T-cell (primary cell): ENCODE results near the gene PDE4B. TPM values are rescaled to one million over a fixed set of nuclear protein-coding genes. Genes with fewer than 3 reads are reported as not detected.

Experiments used
- ATAC-seq, 4 experiments: fragments of 200-7000 bp in 3 of 4; fragments of 150-1000 bp in 1 of 4; cut with Tn5 transposase; replicated peaks in 1 of 4; 1 replicate in 3 of 4; 2 replicates in 1 of 4; pipeline ENCODE4 v1.10.0; 2021; ENCODE audit warnings: moderate library complexity in 3 of 4, mild to moderate bottlenecking in 2 of 4, moderate number of reproducible peaks in 1 of 4
- CTCF ChIA-PET, 2 donors: fragments of 300-600 bp; sonication (Branson Sonifier 250); formaldehyde crosslinking; loops; one replicate each; lab custom pipeline; 2022; ENCODE audit warnings: antibody characterized with exemption in 2 of 2; lab: Charles Lee
- POLR2A ChIA-PET, 2 donors: fragments of 300-600 bp; sonication (Branson Sonifier 250); formaldehyde crosslinking; loops; one replicate each; lab custom pipeline; 2022; ENCODE audit warnings: antibody characterized with exemption in 2 of 2; lab: Charles Lee
- DNase-seq, 35 experiments: peaks; one replicate each; pipeline versions ENCODE4 v3.0.0 to v3.0.0-alpha.2; 2013 to 2023
- H3K27ac ChIP-seq: one replicate; pipeline ENCODE4 v1.5.1; 2013; ENCODE audit warnings: low read length
- H3K27me3 ChIP-seq, 2 experiments: replicated peaks in 1 of 2; 1 replicate in 1 of 2; 2 replicates in 1 of 2; pipeline versions ENCODE4 v1.6.1 to v1.7.0; 2013; ENCODE audit warnings: low read length in 1 of 2, mixed read lengths in 1 of 2; ENCODE audit not compliant: control insufficient read depth in 2 of 2, insufficient read depth in 2 of 2; ENCODE audit errors: extremely low read depth in 1 of 2
- H3K36me3 ChIP-seq, 2 donors: 1 replicate in 1 of 2; 2 replicates in 1 of 2; pipeline versions ENCODE4 v1.6.1 to v1.7.0; 2013; ENCODE audit warnings: low read length in 1 of 2; ENCODE audit not compliant: control insufficient read depth in 2 of 2, insufficient read depth in 1 of 2; ENCODE audit errors: extremely low read depth in 1 of 2
- H3K4me1 ChIP-seq, 2 experiments: 1 replicate in 1 of 2; 2 replicates in 1 of 2; pipeline versions ENCODE4 v1.6.1 to v1.7.0; 2013; ENCODE audit warnings: low read length in 2 of 2, mixed read lengths in 1 of 2; ENCODE audit not compliant: insufficient read depth in 2 of 2, control insufficient read depth in 1 of 2; ENCODE audit errors: extremely low read depth in 1 of 2
- H3K4me3 ChIP-seq, 2 donors: 1 replicate in 1 of 2; 2 replicates in 1 of 2; pipeline versions ENCODE4 v1.5.1 to v1.7.0; 2013; ENCODE audit warnings: mild to moderate bottlenecking in 2 of 2, low read length in 1 of 2, moderate library complexity in 1 of 2; ENCODE audit not compliant: control insufficient read depth in 1 of 2; ENCODE audit errors: extremely low read depth in 1 of 2
- H3K9me3 ChIP-seq: 2 replicates; pipeline ENCODE4 v1.7.0; 2013
- H3K27ac Mint-ChIP-seq, 2 donors: one replicate each; pipeline ENCODE4 v1.8.0; 2020 to 2021; ENCODE audit warnings: mild to moderate bottlenecking in 2 of 2, mixed read lengths in 2 of 2
- H3K27me3 Mint-ChIP-seq, 2 donors: one replicate each; pipeline ENCODE4 v1.8.0; 2021 to 2022; ENCODE audit warnings: mixed read lengths in 2 of 2
- H3K36me3 Mint-ChIP-seq: one replicate; pipeline ENCODE4 v1.8.0; 2021; ENCODE audit warnings: mixed read lengths
- H3K4me1 Mint-ChIP-seq, 3 donors: one replicate each; pipeline ENCODE4 v1.8.0; 2020 to 2022; ENCODE audit warnings: mixed read lengths in 3 of 3, mild to moderate bottlenecking in 1 of 3
- H3K4me3 Mint-ChIP-seq, 3 donors: one replicate each; pipeline ENCODE4 v1.8.0; 2020 to 2022; ENCODE audit warnings: mild to moderate bottlenecking in 3 of 3, mixed read lengths in 3 of 3, moderate library complexity in 3 of 3
- H3K9me3 Mint-ChIP-seq, 3 donors: one replicate each; pipeline ENCODE4 v1.8.0; 2020 to 2022; ENCODE audit warnings: mixed read lengths in 3 of 3
- WGBS: methylation state at CpG from one replicate; pipeline ENCODE4 v1.1.5; 2013; ENCODE audit warnings: missing lambda C conversion rate; ENCODE audit not compliant: insufficient coverage; 5-methylcytosine and 5-hydroxymethylcytosine counted together
- total RNA-seq, 35 experiments: library from RNA in 6 of 35; stranded (reverse) in 6 of 35; fragments of 120-200 nt in 1 of 35; gene quantifications; one replicate each; pipeline versions ENCODE4 v1.2.1 to v1.2.4 and lab custom pipeline; 2013 to 2026

PDE4B gene
- total RNA-seq, 5 donors from 2014 or later (not counting 1 experiment from before 2014, with no cell fraction given) = 46.3 to 103 (median 54.1) TPM

GRCh38 chr1:66248257-66248656 lies 455.6 kb downstream of the PDE4B start:
- H3K4me1 ChIP-seq = peaks cover 17 to 25% of the 10 kb centered on the region in 2 experiments
- peaks cover 16 to 36% (median 21%) of the 10 kb centered on the region in 3 donors for H3K4me1 Mint-ChIP-seq
- H3K4me3 ChIP-seq = no peak overlapping the region
- H3K27me3 Mint-ChIP-seq = no peaks in the 10 kb centered on the region
- H3K4me3 Mint-ChIP-seq = no peak overlapping the region
- CTCF ChIA-PET = interaction anchor here (0.6 to 18.5 kb wide), 8 partner anchors 11 to 198 kb away, joined by 3 to 320 read pairs (median 6); no protein-coding TSS in a partner anchor
- no peaks in the 10 kb centered on the region for H3K27me3 ChIP-seq
- H3K27ac ChIP-seq = no peak overlapping the region
- H3K27ac Mint-ChIP-seq = peak overlapping the region; percentile 80 to 86
- WGBS = 83% methylated on average over 1 of the region's 1 CpG
- no peak for DNase-seq
- no peaks in the 10 kb centered on the region for H3K36me3 ChIP-seq
- no peaks in the 10 kb centered on the region for H3K36me3 Mint-ChIP-seq
- POLR2A ChIA-PET = no interaction called here
- no peaks in the 10 kb centered on the region for H3K9me3 ChIP-seq
- ATAC-seq = no peak
- no peaks in the 10 kb centered on the region for H3K9me3 Mint-ChIP-seq

DNA sequence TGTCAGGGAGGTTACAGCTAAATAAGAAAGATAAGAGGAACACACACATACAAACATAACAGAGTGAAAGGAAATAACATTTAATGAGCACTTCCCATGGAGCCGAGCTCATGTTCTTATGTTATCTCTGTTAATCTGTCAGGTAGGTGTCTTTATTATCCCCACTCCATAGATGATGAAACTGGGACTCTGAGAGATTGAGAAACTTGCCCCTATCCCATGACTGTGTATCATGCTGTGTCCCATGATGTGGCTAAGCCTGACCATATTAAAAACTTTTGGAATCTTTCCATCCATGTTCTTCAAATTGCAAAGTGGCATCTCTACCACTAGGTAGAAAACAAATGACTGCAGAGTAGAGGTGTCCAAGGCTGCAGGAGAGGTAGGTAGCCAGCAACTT lies 456.1 kb downstream of the PDE4B start:
- Histone ChIP-seq H3K9me3 (no peaks in the 10 kb centered on the region), H3K36me3 (no peaks in the 10 kb centered on the region), H3K27ac (no peak overlapping the region), H3K4me1 (peaks cover 18 to 21% of the 10 kb centered on the region in 2 experiments), H3K27me3 (no peaks in the 10 kb centered on the region), H3K4me3 (no peak overlapping the region)
- DNase-seq (no peak), ATAC-seq (no peak)
- no peaks in the 10 kb centered on the region for H3K36me3 Mint-ChIP-seq
- H3K9me3 Mint-ChIP-seq = no peaks in the 10 kb centered on the region
- POLR2A ChIA-PET = interaction anchor here in 1 of 2 donors (1.1 kb wide), 1 partner anchor 127 kb away, joined by 3 read pairs; no protein-coding TSS in a partner anchor
- CTCF ChIA-PET = interaction anchor here (0.6 to 18.5 kb wide), 7 partner anchors 7 to 227 kb away, joined by 3 to 320 read pairs (median 4); no protein-coding TSS in a partner anchor
- H3K4me3 Mint-ChIP-seq = no peak overlapping the region
- peak overlapping the region in 1 of 2 donors; percentile 56 for H3K27ac Mint-ChIP-seq
- H3K4me1 Mint-ChIP-seq = peaks cover 20 to 39% (median 23%) of the 10 kb centered on the region in 3 donors
- H3K27me3 Mint-ChIP-seq = no peaks in the 10 kb centered on the region
- WGBS = no CpG with 5 or more reads among the region's 1 CpG

GRCh38 chr1:66250075-66250474 lies 457.4 kb downstream of the PDE4B start:
- Mint-ChIP-seq H3K36me3 (no peaks in the 10 kb centered on the region), H3K27me3 (no peaks in the 10 kb centered on the region), H3K27ac (peak overlapping the region in 1 of 2 donors; percentile 32), H3K4me3 (no peak overlapping the region), H3K9me3 (no peaks in the 10 kb centered on the region), H3K4me1 (peaks cover 32 to 51% (median 36%) of the 10 kb centered on the region in 3 donors)
- H3K27me3 ChIP-seq = no peaks in the 10 kb centered on the region
- WGBS = 80% methylated on average over 1 of the region's 3 CpGs
- ChIA-PET POLR2A (interaction anchor here in 1 of 2 donors (0.7 to 1.3 kb wide), 4 partner anchors 25 to 196 kb away, joined by 3 to 4 read pairs (median 3); no protein-coding TSS in a partner anchor), CTCF (interaction anchor here (0.5 to 18.5 kb wide), 12 partner anchors 9 to 291 kb away, joined by 3 to 320 read pairs (median 3); no protein-coding TSS in a partner anchor)
- H3K4me1 ChIP-seq = peaks cover 20 to 24% of the 10 kb centered on the region in 2 experiments
- H3K36me3 ChIP-seq = no peaks in the 10 kb centered on the region
- ATAC-seq = no peak
- no peak for DNase-seq
- no peak overlapping the region for H3K4me3 ChIP-seq
- H3K27ac ChIP-seq = no peak overlapping the region
- H3K9me3 ChIP-seq = no peaks in the 10 kb centered on the region

DNA sequence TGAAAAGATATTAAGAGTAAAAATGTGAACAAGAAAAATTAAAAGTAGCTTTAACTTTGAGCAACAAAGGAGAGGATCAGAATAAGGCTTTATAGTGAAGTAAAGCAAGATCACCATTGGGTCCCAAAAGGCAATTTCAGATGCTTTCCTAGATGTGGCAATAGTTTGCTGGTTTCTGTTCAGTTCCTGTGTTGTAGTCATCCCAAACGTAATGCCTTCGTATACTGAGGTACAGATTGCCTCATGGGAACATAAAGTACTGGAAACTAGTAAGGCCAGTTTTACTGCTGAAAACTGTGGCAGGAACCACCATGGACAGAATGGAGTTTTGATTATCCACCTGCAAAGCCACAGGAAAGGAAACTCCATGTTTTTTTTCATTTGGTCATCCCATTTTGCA lies 457.8 kb downstream of the PDE4B start:
- H3K36me3 Mint-ChIP-seq = no peaks in the 10 kb centered on the region
- 69% methylated on average over 2 of the region's 2 CpGs for WGBS
- no peak overlapping the region for H3K4me3 Mint-ChIP-seq
- POLR2A ChIA-PET = interaction anchor here in 1 of 2 donors (0.7 to 1.3 kb wide), 3 partner anchors 24 to 196 kb away, joined by 3 to 4 read pairs (median 3); no protein-coding TSS in a partner anchor
- H3K27me3 Mint-ChIP-seq = no peaks in the 10 kb centered on the region
- Histone ChIP-seq H3K27me3 (no peaks in the 10 kb centered on the region), H3K27ac (no peak overlapping the region), H3K36me3 (no peaks in the 10 kb centered on the region), H3K4me3 (no peak overlapping the region), H3K4me1 (peaks cover 18 to 24% of the 10 kb centered on the region in 2 experiments), H3K9me3 (no peaks in the 10 kb centered on the region)
- CTCF ChIA-PET = interaction anchor here (0.5 to 18.5 kb wide), 12 partner anchors 9 to 291 kb away, joined by 3 to 320 read pairs (median 3); no protein-coding TSS in a partner anchor
- H3K9me3 Mint-ChIP-seq = no peaks in the 10 kb centered on the region
- ATAC-seq (no peak), DNase-seq (no peak)
- peaks cover 34 to 47% (median 39%) of the 10 kb centered on the region in 3 donors for H3K4me1 Mint-ChIP-seq
- peak overlapping the region in 1 of 2 donors; percentile 32 for H3K27ac Mint-ChIP-seq

GRCh38 chr1:66251546-66251945 lies 458.9 kb downstream of the PDE4B start:
- Histone ChIP-seq H3K36me3 (no peaks in the 10 kb centered on the region), H3K4me1 (peaks cover 12 to 15% of the 10 kb centered on the region in 2 experiments), H3K27ac (no peak overlapping the region), H3K27me3 (no peaks in the 10 kb centered on the region), H3K9me3 (no peaks in the 10 kb centered on the region), H3K4me3 (no peak overlapping the region)
- Mint-ChIP-seq H3K9me3 (no peaks in the 10 kb centered on the region), H3K4me3 (no peak overlapping the region), H3K4me1 (peaks cover 31 to 39% (median 37%) of the 10 kb centered on the region in 3 donors), H3K27me3 (no peaks in the 10 kb centered on the region), H3K36me3 (no peaks in the 10 kb centered on the region), H3K27ac (peak overlapping the region; percentile 25 to 29)
- ChIA-PET CTCF (interaction anchor here (0.8 to 18.5 kb wide), 7 partner anchors 8 to 198 kb away, joined by 4 to 320 read pairs (median 13); no protein-coding TSS in a partner anchor), POLR2A (no interaction called here)
- WGBS = 86% methylated on average over 1 of the region's 1 CpG
- ATAC-seq (no peak), DNase-seq (no peak)

DNA sequence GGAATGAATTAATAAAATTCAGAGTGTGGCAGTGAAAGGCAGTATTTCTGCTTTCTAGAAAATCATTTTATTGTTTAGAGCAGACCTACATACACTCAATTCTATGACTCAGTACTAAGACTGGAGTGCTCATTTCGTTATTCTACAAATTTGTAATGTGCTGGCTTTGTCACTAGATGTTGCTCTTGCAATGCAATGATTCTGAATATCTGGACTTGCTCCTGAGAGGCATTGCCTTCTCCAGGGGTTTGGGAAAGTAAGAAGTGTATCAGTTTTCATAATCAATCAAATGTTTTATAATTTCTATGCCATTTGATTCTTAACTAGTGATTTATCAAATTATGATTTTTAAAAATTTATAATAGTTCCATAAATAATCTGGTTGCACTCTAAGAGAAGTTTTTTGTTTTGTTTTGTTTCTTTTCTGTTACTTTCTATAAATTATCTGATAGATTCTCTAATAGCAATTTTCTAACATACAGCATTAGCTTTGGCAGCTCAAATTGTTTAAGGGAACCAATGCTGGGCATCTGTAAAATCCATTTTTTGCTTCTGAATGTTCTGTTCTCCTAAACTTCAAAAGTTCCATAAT lies 460.7 kb downstream of the PDE4B start:
- Histone ChIP-seq H3K9me3 (no peaks in the 10 kb centered on the region), H3K36me3 (no peaks in the 10 kb centered on the region), H3K4me3 (no peak overlapping the region), H3K27me3 (no peaks in the 10 kb centered on the region), H3K4me1 (peaks cover 0 to 10% of the 10 kb centered on the region in 2 experiments), H3K27ac (no peak overlapping the region)
- Mint-ChIP-seq H3K36me3 (no peaks in the 10 kb centered on the region), H3K9me3 (no peaks in the 10 kb centered on the region), H3K4me3 (no peak overlapping the region), H3K4me1 (peaks cover 19 to 40% (median 23%) of the 10 kb centered on the region in 3 donors), H3K27me3 (no peaks in the 10 kb centered on the region), H3K27ac (no peak overlapping the region)
- peak; percentile 71 to 87 (median 80) for ATAC-seq
- WGBS = no CpG with 5 or more reads among the region's 1 CpG
- DNase-seq = peak in 2 of 35 experiments; percentile 29 to 71
- POLR2A ChIA-PET = no interaction called here
- CTCF ChIA-PET = interaction anchor here (0.6 to 18.5 kb wide), 17 partner anchors 10 to 294 kb away, joined by 3 to 320 read pairs (median 4); no protein-coding TSS in a partner anchor
